ENCODE measurements around the gene FCRLB.

FCRLB gene

GRCh38 chr1:161706482-161707347 lies 14.6 kb upstream of the FCRLB start, which contains the start of gene FCRLA:
Gene FCRLA (plus strand): TSS chr1:161707229. CDS start chr1:161707265, 36 bp downstream.
- H4K20me1 ChIP-seq (ENCODE audit: control insufficient read depth, insufficient read depth, low read depth, low read length): peaks cover 6% of the 10 kb centered on the region; the same call in 1 of the 2 replicates
- H3F3A ChIP-seq (ENCODE audit: control insufficient read depth, insufficient read depth): peaks cover 43% of the 10 kb centered on the region
- peaks cover 46% of the 10 kb centered on the region for H3K36me3 ChIP-seq (ENCODE audit: control insufficient read depth, low read length)
- no peaks in the 10 kb centered on the region for H3K9me2 ChIP-seq (replicated peaks; ENCODE audit: control insufficient read depth, low read length)
- H3K4me1 ChIP-seq (ENCODE audit: control insufficient read depth, low read length): peaks cover 66% of the 10 kb centered on the region
- peak within 1 kb of the TSS; percentile 66 for H3K4me2 ChIP-seq (ENCODE audit: low read length)
- H3K9me3 ChIP-seq (ENCODE audit: control insufficient read depth, insufficient read depth, low read length): no peaks in the 10 kb centered on the region
- TF ChIP-seq, protein P1, sequence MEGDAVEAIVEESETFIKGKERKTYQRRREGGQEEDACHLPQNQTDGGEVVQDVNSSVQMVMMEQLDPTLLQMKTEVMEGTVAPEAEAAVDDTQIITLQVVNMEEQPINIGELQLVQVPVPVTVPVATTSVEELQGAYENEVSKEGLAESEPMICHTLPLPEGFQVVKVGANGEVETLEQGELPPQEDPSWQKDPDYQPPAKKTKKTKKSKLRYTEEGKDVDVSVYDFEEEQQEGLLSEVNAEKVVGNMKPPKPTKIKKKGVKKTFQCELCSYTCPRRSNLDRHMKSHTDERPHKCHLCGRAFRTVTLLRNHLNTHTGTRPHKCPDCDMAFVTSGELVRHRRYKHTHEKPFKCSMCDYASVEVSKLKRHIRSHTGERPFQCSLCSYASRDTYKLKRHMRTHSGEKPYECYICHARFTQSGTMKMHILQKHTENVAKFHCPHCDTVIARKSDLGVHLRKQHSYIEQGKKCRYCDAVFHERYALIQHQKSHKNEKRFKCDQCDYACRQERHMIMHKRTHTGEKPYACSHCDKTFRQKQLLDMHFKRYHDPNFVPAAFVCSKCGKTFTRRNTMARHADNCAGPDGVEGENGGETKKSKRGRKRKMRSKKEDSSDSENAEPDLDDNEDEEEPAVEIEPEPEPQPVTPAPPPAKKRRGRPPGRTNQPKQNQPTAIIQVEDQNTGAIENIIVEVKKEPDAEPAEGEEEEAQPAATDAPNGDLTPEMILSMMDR (IDR thresholded peaks at IDR 0.05; ENCODE audit: low read depth, low read length, poor library complexity, severe bottlenecking): no peak
- no peak for TF ChIP-seq EZH2phosphoT487 (IDR thresholded peaks at IDR 0.05; ENCODE audit: borderline replicate concordance, low read length)
- H3K4me3 ChIP-seq (ENCODE audit: low read length): peak within 1 kb of the TSS; percentile 96
- H3K27me3 ChIP-seq (ENCODE audit: control insufficient read depth, low read length): no peaks in the 10 kb centered on the region
- H3K27ac ChIP-seq (ENCODE audit: low read depth, low read length): peak within 1 kb of the TSS; percentile 90
- peaks cover 50% of the 10 kb centered on the region for H3K79me2 ChIP-seq (ENCODE audit: control insufficient read depth, low read length)

DNA sequence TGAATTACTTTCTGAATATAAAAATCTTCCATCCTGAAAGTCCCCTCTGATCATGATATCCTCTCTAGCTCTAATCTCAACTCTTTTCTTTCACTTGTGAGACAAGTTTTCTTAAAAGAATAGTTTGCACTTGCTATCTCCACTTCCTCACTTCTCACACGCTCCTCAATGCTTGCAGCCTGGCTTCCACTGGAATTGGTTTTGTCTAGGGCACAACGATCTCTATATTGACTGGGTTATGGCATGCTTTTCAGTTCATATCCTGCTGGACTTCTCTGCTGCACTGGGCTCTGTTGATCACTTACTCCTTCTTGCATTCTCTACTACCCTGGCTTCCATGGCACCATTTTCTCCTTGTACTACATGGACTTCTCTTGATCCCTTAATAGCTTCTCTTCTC lies 13.8 kb upstream of the FCRLB start:
- Histone ChIP-seq H3K4me1 (ENCODE audit: control insufficient read depth, low read length) (peaks cover 74% of the 10 kb centered on the region), H3K79me2 (ENCODE audit: control insufficient read depth, low read length) (peaks cover 58% of the 10 kb centered on the region), H3K27me3 (ENCODE audit: control insufficient read depth, low read length) (no peaks in the 10 kb centered on the region), H4K20me1 (ENCODE audit: control insufficient read depth, insufficient read depth, low read depth, low read length) (peaks cover 6% of the 10 kb centered on the region; the same call in 1 of the 2 replicates), H3K9me2 (replicated peaks; ENCODE audit: control insufficient read depth, low read length) (no peaks in the 10 kb centered on the region), H3K9me3 (ENCODE audit: control insufficient read depth, insufficient read depth, low read length) (no peaks in the 10 kb centered on the region), H3K27ac (ENCODE audit: low read depth, low read length) (peak overlapping the region; percentile 90), H3K4me2 (ENCODE audit: low read length) (peak overlapping the region; percentile 66), H3K4me3 (ENCODE audit: low read length) (peak overlapping the region; percentile 96), H3K36me3 (ENCODE audit: control insufficient read depth, low read length) (peaks cover 54% of the 10 kb centered on the region), H3F3A (ENCODE audit: control insufficient read depth, insufficient read depth) (peaks cover 50% of the 10 kb centered on the region)
- no peak for TF ChIP-seq EZH2phosphoT487 (IDR thresholded peaks at IDR 0.05; ENCODE audit: borderline replicate concordance, low read length)
- TF ChIP-seq, protein P1 (IDR thresholded peaks at IDR 0.05; ENCODE audit: low read depth, low read length, poor library complexity, severe bottlenecking): no peak

DNA sequence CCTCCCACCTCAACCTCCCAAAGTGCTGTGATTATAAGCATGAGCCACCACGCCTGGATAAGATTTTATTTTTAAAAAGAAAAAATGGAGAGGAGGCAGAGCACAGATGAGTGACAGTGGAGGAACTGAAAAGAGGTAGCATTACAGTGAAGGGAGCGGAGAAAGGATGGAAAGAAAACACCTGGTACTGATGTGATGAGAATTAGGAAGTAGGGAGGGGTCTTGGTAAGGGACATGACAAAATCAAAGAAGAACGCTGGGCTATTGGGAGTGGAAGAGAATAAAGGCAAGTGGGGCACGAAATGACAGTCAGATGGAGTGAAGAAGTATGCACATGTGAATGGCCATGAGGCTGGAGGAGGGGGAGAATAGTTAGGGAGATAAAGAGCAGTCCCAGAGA lies 12.0 kb upstream of the FCRLB start:
- Histone ChIP-seq H3K27ac (ENCODE audit: low read depth, low read length) (peak overlapping the region; percentile 90), H4K20me1 (ENCODE audit: control insufficient read depth, insufficient read depth, low read depth, low read length) (peaks cover 6% of the 10 kb centered on the region; the same call in 1 of the 2 replicates), H3K4me2 (ENCODE audit: low read length) (peak overlapping the region; percentile 66), H3K4me3 (ENCODE audit: low read length) (peak overlapping the region; percentile 96), H3K79me2 (ENCODE audit: control insufficient read depth, low read length) (peaks cover 59% of the 10 kb centered on the region), H3K36me3 (ENCODE audit: control insufficient read depth, low read length) (peaks cover 73% of the 10 kb centered on the region), H3K27me3 (ENCODE audit: control insufficient read depth, low read length) (no peaks in the 10 kb centered on the region), H3F3A (ENCODE audit: control insufficient read depth, insufficient read depth) (peaks cover 60% of the 10 kb centered on the region), H3K4me1 (ENCODE audit: control insufficient read depth, low read length) (peaks cover 78% of the 10 kb centered on the region), H3K9me2 (replicated peaks; ENCODE audit: control insufficient read depth, low read length) (no peaks in the 10 kb centered on the region), H3K9me3 (ENCODE audit: control insufficient read depth, insufficient read depth, low read length) (no peaks in the 10 kb centered on the region)
- TF ChIP-seq, protein P1 (IDR thresholded peaks at IDR 0.05; ENCODE audit: low read depth, low read length, poor library complexity, severe bottlenecking): no peak
- TF ChIP-seq EZH2phosphoT487 (IDR thresholded peaks at IDR 0.05; ENCODE audit: borderline replicate concordance, low read length): no peak

Measured in DOHH2 (cell line).